Measurements from ENCODE around the gene MCTP1.

The MCTP1 gene

DNA sequence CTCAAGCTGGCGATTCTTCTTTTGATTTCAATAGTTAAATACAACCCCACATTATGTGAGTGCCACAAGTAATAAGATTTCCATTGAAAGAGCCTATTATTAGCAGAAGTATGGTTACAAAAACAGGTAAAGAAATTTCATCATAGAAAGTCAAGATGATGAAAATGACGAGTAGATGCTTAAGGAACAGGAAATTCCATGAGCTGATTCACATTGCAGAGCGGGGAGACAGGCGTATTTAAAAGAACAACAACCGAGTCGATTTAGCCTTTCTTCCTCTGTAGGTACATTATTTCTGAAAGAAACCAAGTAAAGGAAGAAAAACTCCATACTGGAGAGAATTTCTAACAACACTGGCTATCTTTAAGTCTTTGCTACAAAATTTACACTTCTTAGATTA lies 356.0 kb downstream of the MCTP1 start:
- no peak overlapping the region for H3K27ac ChIP-seq (ENCODE audit: low read length)
- H3K27me3 ChIP-seq (ENCODE audit: control insufficient read depth, insufficient read depth, low read length): no peaks in the 10 kb centered on the region
- WGBS (ENCODE audit: insufficient coverage, insufficient read length): no CpG with 5 or more reads among the region's 6 CpGs
- no peak for DNase-seq (ENCODE audit: low read depth, low spot score)
- H3K4me1 ChIP-seq (ENCODE audit: control insufficient read depth, insufficient read depth, low read length): no peaks in the 10 kb centered on the region
- H3K9me3 ChIP-seq (ENCODE audit: control insufficient read depth, insufficient read depth, low read length): no peaks in the 10 kb centered on the region
- no peak overlapping the region for H3K4me3 ChIP-seq (ENCODE audit: low read length)
- H3K36me3 ChIP-seq (ENCODE audit: control insufficient read depth, insufficient read depth, low read length): no peaks in the 10 kb centered on the region

DNA sequence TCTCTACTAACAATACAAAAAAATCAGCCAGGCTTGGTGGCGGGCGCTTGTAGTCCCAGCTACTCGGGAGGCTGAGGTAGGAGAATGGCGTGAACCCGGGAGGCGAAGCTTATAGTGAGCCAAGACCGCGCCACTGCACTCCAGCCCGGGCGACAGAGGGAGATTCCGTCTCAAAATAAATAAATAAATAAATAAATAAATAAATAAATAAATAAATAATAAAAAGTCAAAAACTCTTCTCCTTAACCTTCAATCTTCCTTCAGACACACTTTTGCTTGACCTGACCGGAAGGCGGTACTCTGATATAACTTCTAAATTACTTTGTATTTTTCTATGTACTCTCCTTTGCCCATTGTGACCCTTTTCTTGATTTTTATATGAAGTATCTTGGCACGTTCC lies 364.3 kb downstream of the MCTP1 start:
- Histone ChIP-seq H3K4me3 (ENCODE audit: low read length) (no peak overlapping the region), H3K9me3 (ENCODE audit: control insufficient read depth, insufficient read depth, low read length) (no peaks in the 10 kb centered on the region), H3K27ac (ENCODE audit: low read length) (no peak overlapping the region), H3K27me3 (ENCODE audit: control insufficient read depth, insufficient read depth, low read length) (no peaks in the 10 kb centered on the region), H3K36me3 (ENCODE audit: control insufficient read depth, insufficient read depth, low read length) (no peaks in the 10 kb centered on the region), H3K4me1 (ENCODE audit: control insufficient read depth, insufficient read depth, low read length) (no peaks in the 10 kb centered on the region)
- no CpG with 5 or more reads among the region's 14 CpGs for WGBS (ENCODE audit: insufficient coverage, insufficient read length)
- no peak for DNase-seq (ENCODE audit: low read depth, low spot score)

DNA sequence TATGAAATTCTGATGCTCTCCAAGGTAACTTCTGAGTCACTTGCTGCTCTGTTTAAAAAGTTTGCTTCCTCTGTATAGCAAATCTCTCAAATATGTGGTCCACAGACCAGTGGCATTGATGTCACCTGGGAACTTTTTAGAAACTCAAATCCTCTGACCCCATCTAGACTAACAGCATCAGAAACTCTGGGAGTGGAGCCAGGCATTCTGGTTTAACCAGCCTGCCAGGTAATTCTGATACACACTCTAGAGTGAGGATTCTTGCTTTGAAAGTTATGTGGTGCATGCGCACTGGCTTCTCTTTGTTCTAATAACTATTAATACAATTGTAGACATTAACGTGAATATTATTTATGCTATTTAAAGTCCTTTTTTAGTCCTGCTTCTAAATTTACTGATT lies 368.3 kb downstream of the MCTP1 start:
- no peaks in the 10 kb centered on the region for H3K9me3 ChIP-seq (ENCODE audit: control insufficient read depth, insufficient read depth, low read length)
- H3K4me1 ChIP-seq (ENCODE audit: control insufficient read depth, insufficient read depth, low read length): no peaks in the 10 kb centered on the region
- no peak for DNase-seq (ENCODE audit: low read depth, low spot score)
- H3K4me3 ChIP-seq (ENCODE audit: low read length): no peak overlapping the region
- no peaks in the 10 kb centered on the region for H3K27me3 ChIP-seq (ENCODE audit: control insufficient read depth, insufficient read depth, low read length)
- WGBS (ENCODE audit: insufficient coverage, insufficient read length): no CpG with 5 or more reads among the region's 2 CpGs
- H3K36me3 ChIP-seq (ENCODE audit: control insufficient read depth, insufficient read depth, low read length): no peaks in the 10 kb centered on the region
- no peak overlapping the region for H3K27ac ChIP-seq (ENCODE audit: low read length)

DNA sequence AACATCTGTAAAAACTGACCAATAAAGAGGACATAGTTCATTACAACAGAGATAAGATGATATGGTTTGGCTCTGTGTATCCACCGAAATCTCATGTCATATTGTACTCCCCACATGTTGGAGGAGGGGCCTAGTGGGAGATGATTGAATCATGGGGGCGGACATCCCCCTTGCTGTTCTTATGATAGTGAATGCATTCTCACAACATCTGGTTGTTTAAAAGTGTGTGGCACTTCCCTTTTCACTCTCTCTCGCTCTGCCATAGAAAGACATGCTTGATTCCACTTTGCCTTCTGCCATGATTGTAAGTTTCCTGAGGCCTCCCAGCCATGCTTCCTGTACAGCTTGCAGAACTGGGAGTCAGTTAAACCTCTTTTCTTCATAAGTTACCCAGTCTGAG lies 373.6 kb downstream of the MCTP1 start:
- no peaks in the 10 kb centered on the region for H3K27me3 ChIP-seq (ENCODE audit: control insufficient read depth, insufficient read depth, low read length)
- no peaks in the 10 kb centered on the region for H3K36me3 ChIP-seq (ENCODE audit: control insufficient read depth, insufficient read depth, low read length)
- no peak overlapping the region for H3K27ac ChIP-seq (ENCODE audit: low read length)
- no peak for DNase-seq (ENCODE audit: low read depth, low spot score)
- H3K4me3 ChIP-seq (ENCODE audit: low read length): no peak overlapping the region
- H3K4me1 ChIP-seq (ENCODE audit: control insufficient read depth, insufficient read depth, low read length): no peaks in the 10 kb centered on the region
- WGBS (ENCODE audit: insufficient coverage, insufficient read length): no CpG with 5 or more reads among the region's 3 CpGs
- H3K9me3 ChIP-seq (ENCODE audit: control insufficient read depth, insufficient read depth, low read length): no peaks in the 10 kb centered on the region

DNA sequence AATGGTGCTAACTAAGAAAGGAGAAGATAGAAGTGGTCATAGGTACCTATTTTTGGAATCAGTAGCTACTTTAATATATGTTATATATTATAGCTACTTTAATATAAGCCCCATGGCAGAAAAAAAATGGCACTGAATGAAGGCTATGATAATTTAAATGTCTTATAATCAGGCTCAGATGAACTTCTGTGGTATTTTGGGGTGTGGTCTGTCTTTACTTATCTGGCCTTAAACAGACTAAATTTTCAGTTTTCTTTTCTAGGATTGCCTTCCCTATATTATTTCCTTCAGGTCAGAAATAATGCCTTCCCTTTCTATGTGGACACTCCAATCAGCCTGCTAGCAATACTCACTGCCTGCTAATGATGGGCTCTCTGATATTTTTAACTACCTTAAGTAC lies 374.2 kb downstream of the MCTP1 start:
- no peaks in the 10 kb centered on the region for H3K36me3 ChIP-seq (ENCODE audit: control insufficient read depth, insufficient read depth, low read length)
- DNase-seq (ENCODE audit: low read depth, low spot score): no peak
- H3K9me3 ChIP-seq (ENCODE audit: control insufficient read depth, insufficient read depth, low read length): no peaks in the 10 kb centered on the region
- no peaks in the 10 kb centered on the region for H3K27me3 ChIP-seq (ENCODE audit: control insufficient read depth, insufficient read depth, low read length)
- H3K4me1 ChIP-seq (ENCODE audit: control insufficient read depth, insufficient read depth, low read length): no peaks in the 10 kb centered on the region
- H3K4me3 ChIP-seq (ENCODE audit: low read length): no peak overlapping the region
- H3K27ac ChIP-seq (ENCODE audit: low read length): no peak overlapping the region

DNA sequence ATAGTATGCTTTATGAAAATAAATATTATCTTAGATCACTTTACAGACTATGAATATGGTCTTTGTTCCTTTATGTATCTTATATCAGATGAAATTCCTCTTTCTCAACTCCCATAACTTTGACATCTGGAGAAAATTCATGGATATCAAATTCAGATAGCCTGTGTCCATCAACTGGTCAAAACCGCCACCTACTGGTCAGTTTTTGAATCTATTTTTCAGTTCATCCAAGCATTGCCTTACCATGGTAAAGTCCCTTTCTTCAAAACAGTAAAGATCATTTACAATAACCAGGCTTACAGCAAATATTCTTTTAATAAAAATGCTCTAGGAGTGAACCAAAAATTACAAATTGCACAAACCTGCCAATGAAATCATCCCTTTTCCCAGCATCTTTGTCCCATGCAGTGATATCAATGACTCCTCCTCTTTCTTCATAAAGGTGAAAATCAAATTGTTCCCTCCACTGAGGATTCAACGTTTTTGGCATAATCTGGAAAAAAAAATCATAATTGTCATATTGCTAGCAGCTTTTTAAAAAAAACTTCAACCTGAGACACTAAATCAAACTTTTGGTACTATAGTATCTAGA lies 375.9 kb downstream of the MCTP1 start:
- WGBS (ENCODE audit: insufficient coverage, insufficient read length): no CpG with 5 or more reads among the region's 2 CpGs
- peak; percentile 20 for DNase-seq (ENCODE audit: low read depth, low spot score)
- Histone ChIP-seq H3K36me3 (ENCODE audit: control insufficient read depth, insufficient read depth, low read length) (no peaks in the 10 kb centered on the region), H3K4me1 (ENCODE audit: control insufficient read depth, insufficient read depth, low read length) (no peaks in the 10 kb centered on the region), H3K27ac (ENCODE audit: low read length) (no peak overlapping the region), H3K4me3 (ENCODE audit: low read length) (no peak overlapping the region), H3K9me3 (ENCODE audit: control insufficient read depth, insufficient read depth, low read length) (no peaks in the 10 kb centered on the region), H3K27me3 (ENCODE audit: control insufficient read depth, insufficient read depth, low read length) (no peaks in the 10 kb centered on the region)

DNA sequence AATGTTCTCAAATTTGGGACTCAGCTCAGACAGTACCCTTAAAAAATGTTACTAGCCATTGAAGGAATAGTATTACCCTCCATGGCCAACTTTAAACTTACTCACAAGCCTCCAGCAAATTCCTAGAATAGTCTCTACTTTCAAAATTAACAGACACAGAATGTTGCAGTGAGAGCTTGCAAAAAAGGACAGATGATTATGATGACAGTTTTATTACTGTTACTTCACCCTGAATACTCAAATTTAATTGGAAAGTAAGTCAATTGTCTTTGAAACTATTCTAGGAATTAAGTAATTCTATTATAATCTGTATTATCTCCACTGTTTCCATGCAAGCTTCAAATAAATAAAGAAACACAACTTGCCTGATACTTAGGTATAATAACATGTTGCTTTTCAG lies 378.1 kb downstream of the MCTP1 start:
- DNase-seq (ENCODE audit: low read depth, low spot score): no peak
- no peak overlapping the region for H3K4me3 ChIP-seq (ENCODE audit: low read length)
- no peaks in the 10 kb centered on the region for H3K4me1 ChIP-seq (ENCODE audit: control insufficient read depth, insufficient read depth, low read length)
- H3K9me3 ChIP-seq (ENCODE audit: control insufficient read depth, insufficient read depth, low read length): no peaks in the 10 kb centered on the region
- H3K36me3 ChIP-seq (ENCODE audit: control insufficient read depth, insufficient read depth, low read length): no peaks in the 10 kb centered on the region
- no peak overlapping the region for H3K27ac ChIP-seq (ENCODE audit: low read length)
- H3K27me3 ChIP-seq (ENCODE audit: control insufficient read depth, insufficient read depth, low read length): no peaks in the 10 kb centered on the region

DNA sequence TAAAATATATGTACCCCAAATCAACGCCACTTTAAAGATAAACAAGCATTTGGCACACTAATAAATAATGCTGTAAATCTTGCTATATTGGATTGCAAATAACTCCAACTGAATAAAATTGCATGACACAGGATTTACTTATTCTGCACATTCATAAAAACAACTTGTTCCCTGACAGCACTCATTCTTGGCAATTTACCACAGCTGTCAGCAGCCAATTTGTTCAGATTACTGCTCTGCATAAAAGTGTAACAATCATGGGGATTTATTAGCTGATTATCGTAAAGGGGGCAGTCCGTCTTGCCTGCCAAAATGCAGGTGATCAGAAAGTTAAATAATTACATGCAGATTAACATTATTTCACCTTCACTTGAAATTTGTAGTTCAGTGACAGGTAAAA lies 381.2 kb downstream of the MCTP1 start:
- no CpG with 5 or more reads among the region's 3 CpGs for WGBS (ENCODE audit: insufficient coverage, insufficient read length)
- H3K27ac ChIP-seq (ENCODE audit: low read length): no peak overlapping the region
- H3K27me3 ChIP-seq (ENCODE audit: control insufficient read depth, insufficient read depth, low read length): no peaks in the 10 kb centered on the region
- no peaks in the 10 kb centered on the region for H3K36me3 ChIP-seq (ENCODE audit: control insufficient read depth, insufficient read depth, low read length)
- no peaks in the 10 kb centered on the region for H3K4me1 ChIP-seq (ENCODE audit: control insufficient read depth, insufficient read depth, low read length)
- DNase-seq (ENCODE audit: low read depth, low spot score): no peak
- H3K9me3 ChIP-seq (ENCODE audit: control insufficient read depth, insufficient read depth, low read length): no peaks in the 10 kb centered on the region
- H3K4me3 ChIP-seq (ENCODE audit: low read length): no peak overlapping the region

DNA sequence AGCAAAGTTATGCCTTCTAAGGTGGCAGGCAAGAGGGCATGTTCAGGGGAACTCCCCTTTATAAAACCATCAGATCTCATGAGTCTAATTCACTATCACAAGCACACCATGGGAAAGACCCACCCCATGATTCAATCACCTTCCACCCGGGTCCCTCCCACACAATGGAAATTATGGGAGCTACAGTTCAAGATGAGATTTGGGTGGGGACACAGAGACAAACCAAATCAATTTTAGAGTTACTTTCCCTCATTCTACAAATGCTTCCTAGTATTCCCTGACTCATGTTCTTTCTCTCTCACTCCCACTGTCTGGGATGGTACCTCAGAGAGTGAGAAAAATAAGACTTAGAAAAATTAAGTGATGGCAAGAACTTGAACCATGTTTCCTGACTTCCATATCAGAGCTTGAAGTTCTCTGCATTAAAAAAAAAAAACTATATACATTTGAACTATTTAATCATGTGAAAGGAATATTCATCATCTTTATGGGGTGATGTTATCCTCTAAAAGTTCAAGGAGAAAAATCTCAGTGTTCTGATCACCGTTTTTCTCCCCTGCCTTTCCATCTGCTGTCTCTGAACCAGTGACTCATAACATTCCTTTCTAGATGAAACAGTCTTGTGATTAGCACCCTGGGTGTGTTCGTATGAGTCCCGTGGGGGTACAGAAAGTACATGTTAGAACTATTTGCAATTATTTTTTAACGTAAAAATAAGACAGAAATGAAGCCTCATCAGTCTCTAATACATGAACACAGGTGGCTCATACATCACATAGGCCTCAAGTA lies 383.5 kb downstream of the MCTP1 start:
- H3K4me3 ChIP-seq (ENCODE audit: low read length): no peak overlapping the region
- no peak for DNase-seq (ENCODE audit: low read depth, low spot score)
- no peak overlapping the region for H3K27ac ChIP-seq (ENCODE audit: low read length)
- H3K4me1 ChIP-seq (ENCODE audit: control insufficient read depth, insufficient read depth, low read length): no peaks in the 10 kb centered on the region
- no peaks in the 10 kb centered on the region for H3K36me3 ChIP-seq (ENCODE audit: control insufficient read depth, insufficient read depth, low read length)
- no CpG with 5 or more reads among the region's 5 CpGs for WGBS (ENCODE audit: insufficient coverage, insufficient read length)
- no peaks in the 10 kb centered on the region for H3K9me3 ChIP-seq (ENCODE audit: control insufficient read depth, insufficient read depth, low read length)
- no peaks in the 10 kb centered on the region for H3K27me3 ChIP-seq (ENCODE audit: control insufficient read depth, insufficient read depth, low read length)

DNA sequence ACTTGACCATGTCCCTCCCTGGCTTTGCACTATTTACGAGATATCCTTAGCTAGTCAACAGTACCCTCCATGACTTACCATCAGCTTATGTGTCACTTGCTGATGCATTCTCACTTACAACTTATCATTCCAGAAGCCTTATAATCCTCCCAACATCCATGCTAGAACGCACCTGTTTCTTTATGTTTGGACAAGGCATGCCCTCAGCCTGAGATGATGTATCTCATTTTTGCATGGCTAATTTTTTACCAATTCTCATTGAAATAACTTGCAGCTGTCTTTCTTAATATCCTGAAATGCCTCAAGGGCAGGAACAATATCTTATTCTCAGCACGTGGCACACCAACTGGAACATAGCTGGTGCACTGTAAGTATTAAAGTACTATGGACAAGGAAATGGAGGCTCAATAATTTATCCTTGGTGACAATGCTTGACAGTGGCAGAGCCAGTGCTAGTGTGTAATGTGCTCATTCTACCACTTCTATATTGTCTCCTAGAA lies 384.8 kb downstream of the MCTP1 start:
- Histone ChIP-seq H3K27me3 (ENCODE audit: control insufficient read depth, insufficient read depth, low read length) (no peaks in the 10 kb centered on the region), H3K27ac (ENCODE audit: low read length) (no peak overlapping the region), H3K4me3 (ENCODE audit: low read length) (no peak overlapping the region), H3K9me3 (ENCODE audit: control insufficient read depth, insufficient read depth, low read length) (no peaks in the 10 kb centered on the region), H3K36me3 (ENCODE audit: control insufficient read depth, insufficient read depth, low read length) (no peaks in the 10 kb centered on the region), H3K4me1 (ENCODE audit: control insufficient read depth, insufficient read depth, low read length) (no peaks in the 10 kb centered on the region)
- whole genome bisulfite sequencing (ENCODE audit: insufficient coverage, insufficient read length): no CpG with 5 or more reads among the region's 3 CpGs
- DNase-seq (ENCODE audit: low read depth, low spot score): no peak
